HepG2 (cell line): ENCODE measurements around the gene CHPF. TPM values are rescaled to one million over a fixed set of nuclear protein-coding genes. Genes with fewer than 3 reads are reported as not detected.

Experiments
- AHR ChIP-seq: IDR thresholded peaks from 2 replicates; pipeline ENCODE4 v1.6.1; 2018; ENCODE audit warnings: missing genetic modification reagents, missing compliant biosample characterization
- DBP ChIP-seq: sonication (generic); formaldehyde crosslinking; IDR thresholded peaks from 2 replicates; pipeline ENCODE4 v1.4.0; 2020; ENCODE audit warnings: missing genetic modification reagents; ENCODE audit errors: not compliant biosample characterization
- FOXA3 ChIP-seq: IDR thresholded peaks from 2 replicates; pipeline ENCODE4 v1.6.1; 2016; ENCODE audit warnings: missing genetic modification reagents, missing compliant biosample characterization
- HDAC1 ChIP-seq: sonication (generic); formaldehyde crosslinking; IDR thresholded peaks from 2 replicates; pipeline ENCODE4 v1.5.1; 2020; ENCODE audit warnings: mild to moderate bottlenecking, missing genetic modification reagents
- HDAC2 ChIP-seq: sonication (generic); formaldehyde crosslinking; IDR thresholded peaks from 2 replicates; pipeline ENCODE4 v1.4.0; 2020; ENCODE audit warnings: missing genetic modification reagents
- KAT2B ChIP-seq: fragments of 150-350 bp; IDR thresholded peaks from 2 replicates; pipeline ENCODE4 v1.6.1; 2014; ENCODE audit warnings: low read depth, low read length, borderline replicate concordance
- KDM4B ChIP-seq: sonication (generic); formaldehyde crosslinking; IDR thresholded peaks from 2 replicates; pipeline ENCODE4 v1.4.0; 2020; ENCODE audit warnings: missing genetic modification reagents
- MEIS2 ChIP-seq: sonication (generic); formaldehyde crosslinking; IDR thresholded peaks from 2 replicates; pipeline ENCODE4 v1.9.0; 2021; ENCODE audit warnings: mild to moderate bottlenecking, missing genetic modification reagents
- NFE2L1 ChIP-seq: sonication (generic); formaldehyde crosslinking; IDR thresholded peaks from 2 replicates; pipeline ENCODE4 v1.4.0; 2020; ENCODE audit warnings: missing genetic modification reagents, mild to moderate bottlenecking, borderline replicate concordance
- SALL2 ChIP-seq: sonication (generic); formaldehyde crosslinking; IDR thresholded peaks from 2 replicates; pipeline ENCODE4 v1.8.1; 2023; ENCODE audit warnings: mild to moderate bottlenecking, missing genetic modification reagents, inconsistent platforms
- SOX13 ChIP-seq, 3 experiments: fragments of 450-650 bp in 1 of 3; sonication (generic) in 1 of 3; formaldehyde crosslinking in 1 of 3; IDR thresholded peaks in 2 of 3; conservative IDR thresholded peaks in 1 of 3; 2 replicates each; pipeline versions ENCODE4 v1.5.0 to v1.6.1; 2016 to 2020; ENCODE audit warnings: antibody characterized with exemption in 1 of 3, mild to moderate bottlenecking in 1 of 3, missing compliant biosample characterization in 1 of 3, missing genetic modification reagents in 1 of 3, moderate library complexity in 1 of 3
- SP2 ChIP-seq: sonication (generic); formaldehyde crosslinking; IDR thresholded peaks from 2 replicates; pipeline ENCODE4 v1.5.1; 2020; ENCODE audit warnings: mild to moderate bottlenecking, missing genetic modification reagents
- SRY ChIP-seq: sonication (generic); formaldehyde crosslinking; IDR thresholded peaks from 2 replicates; pipeline ENCODE4 v1.8.0; 2022; ENCODE audit warnings: mild to moderate bottlenecking, missing genetic modification reagents
- ZFP82 ChIP-seq: sonication (generic); formaldehyde crosslinking; IDR thresholded peaks from 2 replicates; pipeline ENCODE4 v1.5.1; 2020; ENCODE audit warnings: mild to moderate bottlenecking, missing genetic modification reagents, borderline replicate concordance
- ZFP90 ChIP-seq: sonication (generic); formaldehyde crosslinking; IDR thresholded peaks from 2 replicates; pipeline ENCODE4 v1.8.0; 2022; ENCODE audit warnings: missing genetic modification reagents, mild to moderate bottlenecking, inconsistent platforms, borderline replicate concordance
- ZNF225 ChIP-seq: sonication (generic); formaldehyde crosslinking; IDR thresholded peaks from 2 replicates; pipeline ENCODE4 v1.4.0; 2020; ENCODE audit warnings: mild to moderate bottlenecking, missing genetic modification reagents
- ZNF280B ChIP-seq: sonication (generic); formaldehyde crosslinking; IDR thresholded peaks from 2 replicates; pipeline ENCODE4 v1.5.0; 2020; ENCODE audit warnings: missing genetic modification reagents, mild to moderate bottlenecking, borderline replicate concordance
- ZNF460 ChIP-seq: sonication (generic); formaldehyde crosslinking; IDR thresholded peaks from 2 replicates; pipeline ENCODE4 v1.5.1; 2020; ENCODE audit warnings: missing genetic modification reagents, mild to moderate bottlenecking, borderline replicate concordance
- ZNF558 ChIP-seq: sonication (generic); formaldehyde crosslinking; IDR thresholded peaks from 2 replicates; pipeline ENCODE4 v1.9.0; 2022; ENCODE audit warnings: mild to moderate bottlenecking, missing genetic modification reagents, borderline replicate concordance
- ZNF747 ChIP-seq: sonication (generic); formaldehyde crosslinking; IDR thresholded peaks from 2 replicates; pipeline ENCODE4 v1.8.1; 2023; ENCODE audit warnings: missing genetic modification reagents, mild to moderate bottlenecking, borderline replicate concordance
- ZSCAN21 ChIP-seq: sonication (generic); formaldehyde crosslinking; IDR thresholded peaks from 2 replicates; pipeline ENCODE4 v1.8.0; 2022; ENCODE audit warnings: mild to moderate bottlenecking, missing genetic modification reagents, moderate library complexity, borderline replicate concordance
- polyA plus RNA-seq, 8 experiments: library from polyadenylated mRNA; depleted of rRNA in 3 of 8; stranded (reverse) in 7 of 8; unstranded in 1 of 8; fragments of >200 nt; fragmentation: Illumina TruSeq in 4 of 8; extraction: Trizol in 4 of 8; gene quantifications; 2 replicates each; pipeline versions ENCODE4 v1.2.1 to v1.2.3, GENCODE V29; 2011 to 2016; ENCODE audit warnings: low read depth in 4 of 8, missing spikeins in 1 of 8, mixed read lengths in 1 of 8; ENCODE audit not compliant: insufficient read depth in 1 of 8
- total RNA-seq, 5 experiments: library from RNA; depleted of rRNA; stranded (reverse); fragments of >200 nt; fragmentation: Illumina TruSeq; extraction: Trizol; gene quantifications; 2 replicates each; pipeline ENCODE4 v1.2.3, GENCODE V29; 2016; ENCODE audit warnings: low read depth in 1 of 5
- TF ChIP-seq, protein P1 (sequence below): IDR thresholded peaks from 2 replicates; pipeline ENCODE4 v1.6.1; 2016; ENCODE audit warnings: control low read depth
- TF ChIP-seq, protein P2 (sequence below): sonication (generic); formaldehyde crosslinking; IDR thresholded peaks from 2 replicates; pipeline ENCODE4 v1.9.0; 2022; ENCODE audit warnings: missing genetic modification reagents, mild to moderate bottlenecking, borderline replicate concordance

Gene CHPF
- total and polyA plus RNA-seq, 2 of the 13 experiments (the other 11 are each of a cell fraction or from before 2014, with no cell fraction given) = 79.6 to 111 TPM

GRCh38 chr2:219497495-219498279 is 45.9 kb downstream of the CHPF start (continued):
- peak; percentile 19 for TF ChIP-seq ZNF280B
- peak; percentile 27; the same call in 1 of the 2 replicates for TF ChIP-seq HDAC2
- TF ChIP-seq SOX13 (IDR thresholded peaks at IDR 0.05) = no peak
- TF ChIP-seq SOX13 (CRISPR knock-in tag; conservative IDR thresholded peaks at IDR 0.05 in 1 of 2, IDR thresholded peaks at IDR 0.05 in 1 of 2) = peak in 1 of 2 experiments; percentile 19; a peak in 1 of 4 replicates
- peak; percentile 66 for TF ChIP-seq SALL2 (CRISPR knock-in tag)
- TF ChIP-seq, protein P1, sequence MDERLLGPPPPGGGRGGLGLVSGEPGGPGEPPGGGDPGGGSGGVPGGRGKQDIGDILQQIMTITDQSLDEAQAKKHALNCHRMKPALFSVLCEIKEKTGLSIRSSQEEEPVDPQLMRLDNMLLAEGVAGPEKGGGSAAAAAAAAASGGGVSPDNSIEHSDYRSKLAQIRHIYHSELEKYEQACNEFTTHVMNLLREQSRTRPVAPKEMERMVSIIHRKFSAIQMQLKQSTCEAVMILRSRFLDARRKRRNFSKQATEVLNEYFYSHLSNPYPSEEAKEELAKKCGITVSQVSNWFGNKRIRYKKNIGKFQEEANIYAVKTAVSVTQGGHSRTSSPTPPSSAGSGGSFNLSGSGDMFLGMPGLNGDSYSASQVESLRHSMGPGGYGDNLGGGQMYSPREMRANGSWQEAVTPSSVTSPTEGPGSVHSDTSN (CRISPR knock-in tag) = 0 out of 2 replicates have a peak, but pooled peaks have one; percentile 21
- no peak for TF ChIP-seq DBP
- TF ChIP-seq HDAC1 (CRISPR knock-in tag) = peak; percentile 34; the same call in 1 of the 2 replicates
- TF ChIP-seq FOXA3 (CRISPR knock-in tag) = peak; percentile 12; the same call in 1 of the 2 replicates
- peak; percentile 45; the same call in 1 of the 2 replicates for TF ChIP-seq MEIS2 (CRISPR knock-in tag)
- no peak for TF ChIP-seq ZNF558
- TF ChIP-seq ZNF225 (CRISPR knock-in tag) = no peak; the same call in 1 of the 2 replicates
- peak; percentile 61; the same call in 1 of the 2 replicates for TF ChIP-seq SRY (CRISPR knock-in tag)
- peak; percentile 83; the same call in 1 of the 2 replicates for TF ChIP-seq ZFP90
- TF ChIP-seq, protein P2, sequence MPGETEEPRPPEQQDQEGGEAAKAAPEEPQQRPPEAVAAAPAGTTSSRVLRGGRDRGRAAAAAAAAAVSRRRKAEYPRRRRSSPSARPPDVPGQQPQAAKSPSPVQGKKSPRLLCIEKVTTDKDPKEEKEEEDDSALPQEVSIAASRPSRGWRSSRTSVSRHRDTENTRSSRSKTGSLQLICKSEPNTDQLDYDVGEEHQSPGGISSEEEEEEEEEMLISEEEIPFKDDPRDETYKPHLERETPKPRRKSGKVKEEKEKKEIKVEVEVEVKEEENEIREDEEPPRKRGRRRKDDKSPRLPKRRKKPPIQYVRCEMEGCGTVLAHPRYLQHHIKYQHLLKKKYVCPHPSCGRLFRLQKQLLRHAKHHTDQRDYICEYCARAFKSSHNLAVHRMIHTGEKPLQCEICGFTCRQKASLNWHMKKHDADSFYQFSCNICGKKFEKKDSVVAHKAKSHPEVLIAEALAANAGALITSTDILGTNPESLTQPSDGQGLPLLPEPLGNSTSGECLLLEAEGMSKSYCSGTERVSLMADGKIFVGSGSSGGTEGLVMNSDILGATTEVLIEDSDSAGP (CRISPR knock-in tag) = peak; percentile 86; the same call in 1 of the 2 replicates
- TF ChIP-seq ZNF747 (CRISPR knock-in tag) = peak; percentile 74
- TF ChIP-seq ZNF460 (CRISPR knock-in tag) = no peak
- peak; percentile 77; the same call in 1 of the 2 replicates for TF ChIP-seq ZSCAN21
- no peak for TF ChIP-seq KDM4B
- 0 out of 2 replicates have a peak, but pooled peaks have one; percentile 58 for TF ChIP-seq NFE2L1 (CRISPR knock-in tag)
- TF ChIP-seq SP2 (CRISPR knock-in tag) = peak; percentile 60
- TF ChIP-seq KAT2B = no peak
- no peak for TF ChIP-seq ZFP82 (CRISPR knock-in tag)
- TF ChIP-seq AHR (CRISPR knock-in tag) = peak; percentile 87; the same call in 1 of the 2 replicates
